SK-N-SH (cell line): Measurements from ENCODE around the gene MRPS35.

ENCODE experiments used
- ELF1 ChIP-seq: IDR thresholded peaks from 2 replicates; pipeline ENCODE4 v1.4.0; 2012
- EP300 ChIP-seq, 2 experiments: IDR thresholded peaks; 2 replicates each; pipeline versions ENCODE4 v1.4.0 to v1.6.1; 2012; ENCODE audit warnings: borderline replicate concordance in 1 of 2, low read depth in 1 of 2, low read length in 1 of 2
- EZH2phosphoT487 ChIP-seq: fragments of 200-600 bp; sonication (generic); IDR thresholded peaks from 2 replicates; pipeline ENCODE4 v1.6.1; 2017; ENCODE audit warnings: low read depth, mixed run types, mild to moderate bottlenecking, antibody characterized with exemption, moderate library complexity, borderline replicate concordance
- FOXJ3 ChIP-seq: sonication (generic); formaldehyde crosslinking; IDR thresholded peaks from 2 replicates; pipeline ENCODE4 v1.5.1; 2020; ENCODE audit warnings: mild to moderate bottlenecking, missing genetic modification reagents
- GABPA ChIP-seq: IDR thresholded peaks from 2 replicates; pipeline ENCODE4 v1.4.0; 2012; ENCODE audit warnings: low read depth, mild to moderate bottlenecking
- JUND ChIP-seq: IDR thresholded peaks from 2 replicates; pipeline ENCODE4 v1.4.0; 2012
- PBX3 ChIP-seq: IDR thresholded peaks from 2 replicates; pipeline ENCODE4; 2012
- POLR2AphosphoS5 ChIP-seq: IDR thresholded peaks from 2 replicates; pipeline ENCODE4 v1.6.1; 2012; ENCODE audit warnings: low read depth, low read length
- RAD21 ChIP-seq: IDR thresholded peaks from 2 replicates; pipeline ENCODE4 v1.6.1; 2012; ENCODE audit warnings: mild to moderate bottlenecking, low read length
- RCOR1 ChIP-seq: fragments of 150-350 bp; IDR thresholded peaks from 2 replicates; pipeline ENCODE4 v1.6.1; 2017; ENCODE audit warnings: antibody characterized with exemption, low read length
- REST ChIP-seq: IDR thresholded peaks from 2 replicates; pipeline ENCODE4 v1.6.1; 2012; ENCODE audit warnings: mild to moderate bottlenecking, low read depth, low read length, moderate library complexity
- SMC3 ChIP-seq: IDR thresholded peaks from 2 replicates; pipeline ENCODE4 v1.6.1; 2012; ENCODE audit warnings: low read depth, low read length, improper control_type of control experiment
- TF ChIP-seq, protein P1 (sequence below): fragments of 200-600 bp; sonication (generic); IDR thresholded peaks from 2 replicates; pipeline ENCODE4 v1.6.1; 2017; ENCODE audit warnings: antibody characterized with exemption, mild to moderate bottlenecking, moderate library complexity

DNA sequence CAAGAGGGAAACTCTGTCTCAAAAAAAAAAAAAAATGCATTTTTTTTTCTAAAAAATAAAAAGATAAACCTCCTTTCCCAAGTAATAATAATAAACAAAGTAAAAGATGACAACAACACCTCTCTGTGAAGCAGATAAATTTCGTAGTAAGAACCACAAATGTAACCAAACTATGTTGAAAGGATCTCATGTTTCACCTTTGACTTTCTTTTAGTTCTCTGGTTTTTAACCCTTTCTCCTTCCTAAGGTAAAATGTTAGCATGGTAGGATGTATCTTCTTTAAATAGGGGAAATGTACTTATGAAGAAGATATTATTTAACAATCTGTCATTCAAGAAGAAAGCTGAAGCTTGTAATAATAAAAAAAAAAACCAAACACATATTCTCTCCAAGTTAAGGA, 67.6 kb downstream of the MRPS35 start:
- TF ChIP-seq PBX3: no peak
- no peak for TF ChIP-seq REST
- TF ChIP-seq, protein P1, sequence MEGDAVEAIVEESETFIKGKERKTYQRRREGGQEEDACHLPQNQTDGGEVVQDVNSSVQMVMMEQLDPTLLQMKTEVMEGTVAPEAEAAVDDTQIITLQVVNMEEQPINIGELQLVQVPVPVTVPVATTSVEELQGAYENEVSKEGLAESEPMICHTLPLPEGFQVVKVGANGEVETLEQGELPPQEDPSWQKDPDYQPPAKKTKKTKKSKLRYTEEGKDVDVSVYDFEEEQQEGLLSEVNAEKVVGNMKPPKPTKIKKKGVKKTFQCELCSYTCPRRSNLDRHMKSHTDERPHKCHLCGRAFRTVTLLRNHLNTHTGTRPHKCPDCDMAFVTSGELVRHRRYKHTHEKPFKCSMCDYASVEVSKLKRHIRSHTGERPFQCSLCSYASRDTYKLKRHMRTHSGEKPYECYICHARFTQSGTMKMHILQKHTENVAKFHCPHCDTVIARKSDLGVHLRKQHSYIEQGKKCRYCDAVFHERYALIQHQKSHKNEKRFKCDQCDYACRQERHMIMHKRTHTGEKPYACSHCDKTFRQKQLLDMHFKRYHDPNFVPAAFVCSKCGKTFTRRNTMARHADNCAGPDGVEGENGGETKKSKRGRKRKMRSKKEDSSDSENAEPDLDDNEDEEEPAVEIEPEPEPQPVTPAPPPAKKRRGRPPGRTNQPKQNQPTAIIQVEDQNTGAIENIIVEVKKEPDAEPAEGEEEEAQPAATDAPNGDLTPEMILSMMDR: no peak
- no peak for TF ChIP-seq GABPA
- no peak for TF ChIP-seq FOXJ3 (CRISPR knock-in tag)
- TF ChIP-seq SMC3: no peak
- TF ChIP-seq EP300 (IDR thresholded peaks at IDR 0.05; ENCODE audit: borderline replicate concordance in 1 of 2, low read depth in 1 of 2, low read length in 1 of 2): no peak
- TF ChIP-seq POLR2AphosphoS5: no peak
- no peak for TF ChIP-seq EZH2phosphoT487
- no peak for TF ChIP-seq JUND
- no peak for TF ChIP-seq RAD21
- TF ChIP-seq ELF1: no peak
- TF ChIP-seq RCOR1: no peak
